Endothelial cell of umbilical vein (primary cell): ENCODE measurements around the gene UNC5A. TPM values are rescaled to one million over a fixed set of nuclear protein-coding genes. Genes with fewer than 3 reads are reported as not detected.

Experiments
- BruUV-seq: library from RNA; stranded (reverse); fragments of 400-500 nt; replicated peaks from 2 replicates; lab custom pipeline; 2021; lab: Mats Ljungman, UMichigan
- CTCF ChIA-PET: fragments of 300-600, 350-600 bp; sonication (Branson Sonifier 250); formaldehyde crosslinking; loops from one replicate; lab custom pipeline; 2021; ENCODE audit warnings: antibody characterized with exemption, inconsistent platforms; lab: Charles Lee
- POLR2A ChIA-PET: fragments of 300-600, 350-600 bp; sonication (Branson Sonifier 250); formaldehyde crosslinking; loops from one replicate; lab custom pipeline; 2021; ENCODE audit warnings: antibody characterized with exemption, inconsistent platforms; lab: Charles Lee
- DNase-seq: peaks from one replicate; pipeline ENCODE4 v3.0.0-alpha.2; 2011; ENCODE audit warnings: low read depth, low spot score
- FAIRE-seq: peaks from 2 replicates; lab custom pipeline; 2011; peaks lifted over from hg19 to GRCh38; lab: Jason Lieb, UNC
- H2AFZ ChIP-seq: 2 replicates; pipeline ENCODE4 v1.6.0; 2012; ENCODE audit warnings: low read depth, low read length, control low read depth, inconsistent platforms
- H3K27ac ChIP-seq: 2 replicates; pipeline ENCODE4 v1.5.1; 2011; ENCODE audit warnings: low read depth, mild to moderate bottlenecking, control low read depth, low read length, moderate library complexity; ENCODE audit not compliant: insufficient read depth
- H3K27me3 ChIP-seq, 2 experiments: 2 replicates each; pipeline versions ENCODE4 v1.6.0 to v1.6.1; 2011; ENCODE audit warnings: low read length in 2 of 2, mixed read lengths in 1 of 2; ENCODE audit not compliant: control insufficient read depth in 2 of 2, insufficient read depth in 2 of 2
- H3K36me3 ChIP-seq, 2 experiments: 2 replicates in 1 of 2; 3 replicates in 1 of 2; pipeline ENCODE4 v1.5.1; 2011; ENCODE audit warnings: low read length in 2 of 2, mild to moderate bottlenecking in 1 of 2, moderate library complexity in 1 of 2; ENCODE audit not compliant: control insufficient read depth in 2 of 2, insufficient read depth in 2 of 2; ENCODE audit errors: extremely low read depth in 1 of 2
- H3K4me1 ChIP-seq: 3 replicates; pipeline ENCODE4 v1.5.1; 2011; ENCODE audit warnings: mild to moderate bottlenecking, low read length; ENCODE audit not compliant: control insufficient read depth, insufficient read depth; ENCODE audit errors: extremely low read depth
- H3K4me2 ChIP-seq: 2 replicates; pipeline ENCODE4 v1.6.1; 2011; ENCODE audit warnings: low read length, control low read depth, mixed read lengths; ENCODE audit not compliant: insufficient read depth
- H3K4me3 ChIP-seq, 3 experiments: fragments of 200-600 bp in 1 of 3; sonication (generic), shearing (Covaris generic) in 1 of 3; replicated peaks in 1 of 3; 2 replicates each; pipeline ENCODE4 v1.5.1; 2011 to 2016; ENCODE audit warnings: control low read depth in 3 of 3, low read length in 3 of 3, mild to moderate bottlenecking in 2 of 3, inconsistent platforms in 1 of 3, low read depth in 1 of 3, moderate library complexity in 1 of 3; ENCODE audit not compliant: insufficient read depth in 1 of 3
- H3K79me2 ChIP-seq: 2 replicates; pipeline ENCODE4 v1.6.0; 2012; ENCODE audit warnings: low read length, inconsistent platforms; ENCODE audit not compliant: control insufficient read depth, insufficient read depth
- H3K9ac ChIP-seq: replicated peaks from 2 replicates; pipeline ENCODE3; 2011; ENCODE audit warnings: low read length, control low read depth; ENCODE audit not compliant: insufficient read depth; ENCODE audit errors: extremely low read depth
- H3K9me1 ChIP-seq: replicated peaks from 3 replicates; pipeline ENCODE4 v1.6.0; 2011; ENCODE audit warnings: mild to moderate bottlenecking, low read length; ENCODE audit not compliant: control insufficient read depth, insufficient read depth; ENCODE audit errors: extremely low read depth
- H3K9me3 ChIP-seq: replicated peaks from 2 replicates; pipeline ENCODE4 v1.5.1; 2012; ENCODE audit warnings: low read length, inconsistent platforms; ENCODE audit not compliant: control insufficient read depth, insufficient read depth
- H4K20me1 ChIP-seq: replicated peaks from 2 replicates; pipeline ENCODE3; 2011; ENCODE audit warnings: mild to moderate bottlenecking, low read length; ENCODE audit not compliant: control insufficient read depth, insufficient read depth; ENCODE audit errors: extremely low read depth
- JUN ChIP-seq: IDR thresholded peaks from 2 replicates; pipeline ENCODE4 v1.6.1; 2011; ENCODE audit warnings: borderline replicate concordance, low read depth; ENCODE audit not compliant: insufficient read length, insufficient read depth
- POLR2A ChIP-seq: IDR thresholded peaks from 2 replicates; pipeline ENCODE4 v1.6.1; 2012; ENCODE audit warnings: low read depth, mild to moderate bottlenecking, control low read depth, low read length
- dilution Hi-C: fragments of 300-500 bp; cut with MboI; formaldehyde crosslinking; loops from one replicate; pipeline ENCODE4 v1.15.0; 2019; ENCODE audit warnings: low sequenced_read_pairs; ENCODE audit not compliant: extremely low pct_ligation_motif_present
- intact Hi-C: fragments of 100-400 bp; cut with micrococcal nuclease; formaldehyde crosslinking; loops from one replicate; pipeline ENCODE4 v1.10.0; 2022
- polyA plus RNA-seq, 4 experiments: library from polyadenylated mRNA; depleted of rRNA in 3 of 4; stranded (reverse) in 3 of 4; unstranded in 1 of 4; fragments of >200 nt; gene quantifications; 2 replicates each; pipeline versions ENCODE4 v1.2.1 to v1.2.3, GENCODE V29; 2011 to 2012; ENCODE audit warnings: missing spikeins in 1 of 4
- total RNA-seq: library from RNA; stranded (reverse); gene quantifications from 2 replicates; pipeline ENCODE4 v1.2.3, GENCODE V29; 2021

Gene UNC5A
- total and polyA plus RNA-seq, 2 donors (not counting 3 experiments of a cell fraction or from before 2014, with no cell fraction given) = 0.08 to 0.22 TPM

DNA sequence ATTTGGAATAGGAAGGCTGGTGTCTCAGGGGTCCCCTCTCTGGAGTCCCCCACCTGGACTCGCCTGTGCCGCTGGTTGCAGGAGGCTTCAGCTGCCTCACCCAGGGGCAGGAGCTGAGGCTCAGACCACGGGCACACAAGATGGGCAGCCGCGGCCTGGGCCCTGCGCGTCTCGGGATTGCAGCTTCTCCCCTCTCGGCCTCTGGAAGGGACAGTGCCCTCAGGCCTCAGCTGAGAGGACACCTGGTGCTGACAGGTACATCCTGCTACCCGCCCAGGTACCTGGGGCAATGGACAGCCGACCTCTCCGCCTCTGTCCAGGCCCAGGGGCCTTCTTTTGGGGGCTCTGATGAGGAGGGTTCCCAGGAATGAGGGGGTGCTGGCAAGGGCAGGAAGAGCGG, 38.3 kb downstream of the UNC5A start:
- no peaks in the 10 kb centered on the region for H3K27me3 ChIP-seq
- dilution Hi-C loops = no loop called here
- H3K79me2 ChIP-seq = no peaks in the 10 kb centered on the region
- no peaks in the 10 kb centered on the region for H3K9me1 ChIP-seq
- intact Hi-C loops = no loop called here
- DNase-seq (no peak), FAIRE-seq (no peak)
- BruUV-seq = no TSS peak
- no peaks in the 10 kb centered on the region for H3K9me3 ChIP-seq
- ChIA-PET CTCF (interaction anchor here (1.3 kb wide), 1 partner anchor 13 kb away, joined by 3 read pairs; no protein-coding TSS in a partner anchor), POLR2A (no interaction called here)
- H3K36me3 ChIP-seq = no peaks in the 10 kb centered on the region
- H3K4me1 ChIP-seq = no peaks in the 10 kb centered on the region
- H3K4me2 ChIP-seq = no peak overlapping the region
- no peak overlapping the region for H3K4me3 ChIP-seq
- H2AFZ ChIP-seq = no peak overlapping the region
- no peak for TF ChIP-seq POLR2A
- H4K20me1 ChIP-seq = no peaks in the 10 kb centered on the region
- H3K27ac ChIP-seq = no peak overlapping the region
- no peak overlapping the region for H3K9ac ChIP-seq

DNA sequence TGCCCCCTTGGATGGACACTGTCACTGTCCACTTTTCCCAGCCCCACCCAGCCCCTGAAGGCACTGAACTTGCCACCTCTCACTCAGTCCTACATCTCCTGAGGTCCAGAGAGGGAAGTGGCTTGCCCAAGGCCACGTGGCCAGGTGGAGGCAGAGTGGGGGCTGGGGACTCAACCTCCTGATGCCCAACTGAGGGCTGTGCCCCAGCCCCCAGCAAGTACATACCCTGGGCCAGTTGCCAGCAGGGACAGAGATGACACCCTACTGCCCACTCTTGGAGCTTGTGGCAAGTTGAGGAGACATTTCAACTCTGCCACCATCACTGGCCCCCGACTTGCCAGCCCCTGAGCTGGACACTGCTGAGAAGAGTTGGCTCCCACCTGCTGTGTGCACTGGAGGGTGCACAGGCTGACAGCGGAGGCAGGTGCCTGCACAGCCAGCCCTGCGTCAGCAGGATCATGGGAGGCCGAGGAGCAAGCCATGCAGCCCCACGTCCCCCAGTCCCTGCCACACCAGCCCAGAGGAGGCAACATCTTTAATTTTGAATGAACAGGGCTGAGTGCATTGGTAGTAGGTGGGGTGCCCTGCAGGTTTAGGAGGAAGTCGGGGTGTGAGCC, 39.4 kb downstream of the UNC5A start:
- Histone ChIP-seq H3K79me2 (no peaks in the 10 kb centered on the region), H3K4me1 (no peaks in the 10 kb centered on the region), H3K27ac (no peak overlapping the region), H3K4me2 (no peak overlapping the region), H4K20me1 (no peaks in the 10 kb centered on the region), H3K27me3 (no peaks in the 10 kb centered on the region), H3K9ac (no peak overlapping the region), H3K36me3 (no peaks in the 10 kb centered on the region), H2AFZ (no peak overlapping the region), H3K9me1 (no peaks in the 10 kb centered on the region), H3K4me3 (no peak overlapping the region), H3K9me3 (no peaks in the 10 kb centered on the region)
- dilution Hi-C loops = no loop called here
- POLR2A ChIA-PET = no interaction called here
- intact Hi-C loops = no loop called here
- no TSS peak for BruUV-seq
- no peak for DNase-seq
- CTCF ChIA-PET = interaction anchor here (1.3 kb wide), 1 partner anchor 12 kb away, joined by 3 read pairs; no protein-coding TSS in a partner anchor
- FAIRE-seq = no peak
- no peak for TF ChIP-seq JUN
